Stimulated activated CD4-positive, alpha-beta T cell treated with anti-CD3 and anti-CD28 coated beads, Interleukin-4, amount 100 ng/mL, for 4 hours (primary cell): Measurements from ENCODE around the gene PDCL3.
A peak's percentile ranks its signal among the peaks of the same experiment; 100 is the strongest.

Experiments
- DNase-seq, 2 experiments: peaks; one replicate each; pipeline ENCODE4 v3.0.0-alpha.2; 2020

PDCL3 gene

GRCh38 chr2:100561191-100561590 is 1.6 kb upstream of the PDCL3 start:
- no peak for DNase-seq

GRCh38 chr2:100563407-100564247 is 834 bp downstream of the PDCL3 start:
- no peak for DNase-seq

DNA sequence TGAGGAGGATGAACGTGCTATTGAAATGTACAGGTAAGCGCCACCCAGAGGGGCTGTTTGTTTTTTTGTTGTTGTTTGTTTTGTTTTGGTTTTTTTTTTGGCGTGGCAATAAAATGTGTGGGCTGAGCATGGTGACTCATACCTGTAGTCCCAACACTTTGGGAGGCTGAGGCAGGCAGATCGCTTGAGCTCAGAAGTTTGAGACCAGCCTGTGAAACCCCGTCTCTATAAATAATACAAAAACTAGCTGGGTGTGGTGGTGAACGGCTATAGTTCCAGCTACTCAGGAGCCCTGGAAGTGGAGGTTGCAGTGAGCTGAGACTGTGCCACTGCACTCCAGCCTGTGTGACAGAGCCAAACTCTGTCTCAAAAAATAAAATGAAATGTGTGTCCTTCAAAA is 6.2 kb downstream of the PDCL3 start:
- no peak for DNase-seq

GRCh38 chr2:100571668-100572067 is 8.9 kb downstream of the PDCL3 start:
- DNase-seq, result no peak

- DNase-seq, result no peak
Observed at GRCh38 chr2:100577777-100578176, 15.0 kb downstream of the PDCL3 start.

GRCh38 chr2:100580367-100581276 is 17.8 kb downstream of the PDCL3 start:
- peak in 1 of 2 experiments; percentile 39 for DNase-seq

GRCh38 chr2:100581277-100581612 is 18.5 kb downstream of the PDCL3 start:
- no peak for DNase-seq

- no peak for DNase-seq
Observed at GRCh38 chr2:100584816-100585215, 22.0 kb downstream of the PDCL3 start.

- DNase-seq, result no peak
Observed at GRCh38 chr2:100588071-100588786, 25.4 kb downstream of the PDCL3 start.

DNA sequence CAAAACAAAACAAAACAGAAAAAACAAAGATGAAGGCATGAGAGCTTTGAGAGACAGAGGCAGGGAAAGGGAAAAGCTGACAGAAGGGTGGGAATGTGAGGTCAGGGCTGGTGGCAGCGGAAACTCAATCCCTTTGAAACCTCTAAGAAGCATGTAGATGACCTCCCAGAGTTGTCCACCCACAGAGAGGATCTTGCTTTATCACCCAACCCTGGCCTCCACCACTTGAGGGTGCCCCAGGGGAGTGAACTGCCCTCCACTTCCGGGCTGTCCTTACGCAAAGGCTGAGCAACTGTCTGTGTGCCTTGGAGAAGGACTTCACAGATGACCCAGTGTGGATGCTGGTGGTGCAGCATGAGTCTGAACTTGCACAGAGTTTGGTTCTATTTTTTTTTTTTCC is 26.7 kb downstream of the PDCL3 start:
- DNase-seq, result no peak

DNA sequence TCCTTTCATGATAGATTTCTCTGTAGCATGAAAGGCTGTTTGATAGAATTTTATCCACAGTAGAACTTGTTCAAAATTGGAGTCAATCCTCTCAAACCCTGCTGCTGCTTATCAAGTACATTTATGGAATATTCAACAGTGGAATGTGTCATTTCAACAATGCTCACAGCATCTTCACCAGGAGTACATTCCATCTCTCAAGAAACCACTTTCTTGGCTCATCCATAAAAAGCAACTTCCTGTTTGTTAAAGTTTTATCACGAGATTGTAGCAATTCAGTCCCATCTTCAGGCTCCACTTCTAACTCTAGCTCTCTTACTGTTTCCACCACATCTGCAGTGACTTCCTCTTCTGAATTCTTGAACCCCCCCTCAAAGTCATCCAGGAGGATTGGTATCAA is 29.4 kb downstream of the PDCL3 start:
- no peak for DNase-seq

- DNase-seq, result no peak
Observed at GRCh38 chr2:100596465-100596864, 33.7 kb downstream of the PDCL3 start.

- DNase-seq, result no peak
Observed at GRCh38 chr2:100599566-100599965, 36.8 kb downstream of the PDCL3 start.

- DNase-seq, result no peak
Observed at GRCh38 chr2:100601661-100602060, 38.9 kb downstream of the PDCL3 start.

DNA sequence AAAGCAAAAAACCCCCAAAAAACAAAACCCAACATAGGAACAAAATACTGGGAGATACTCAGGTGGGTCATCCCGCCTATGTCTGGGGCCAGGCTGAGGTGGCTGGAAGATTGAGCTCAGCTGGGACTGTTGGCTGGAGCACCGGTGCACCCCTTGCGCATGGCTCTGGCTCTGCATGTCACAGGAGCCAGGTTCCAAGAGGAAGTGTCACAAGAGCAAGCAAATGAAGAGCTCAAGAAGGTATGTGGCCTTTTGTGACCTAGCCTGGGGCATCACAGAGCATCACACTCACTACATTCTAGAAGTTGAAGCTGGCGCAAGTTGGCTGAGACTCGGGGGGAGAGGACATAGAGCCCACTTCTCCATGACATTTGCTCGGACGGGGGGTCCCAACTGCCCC is 40.6 kb downstream of the PDCL3 start:
- no peak for DNase-seq

DNA sequence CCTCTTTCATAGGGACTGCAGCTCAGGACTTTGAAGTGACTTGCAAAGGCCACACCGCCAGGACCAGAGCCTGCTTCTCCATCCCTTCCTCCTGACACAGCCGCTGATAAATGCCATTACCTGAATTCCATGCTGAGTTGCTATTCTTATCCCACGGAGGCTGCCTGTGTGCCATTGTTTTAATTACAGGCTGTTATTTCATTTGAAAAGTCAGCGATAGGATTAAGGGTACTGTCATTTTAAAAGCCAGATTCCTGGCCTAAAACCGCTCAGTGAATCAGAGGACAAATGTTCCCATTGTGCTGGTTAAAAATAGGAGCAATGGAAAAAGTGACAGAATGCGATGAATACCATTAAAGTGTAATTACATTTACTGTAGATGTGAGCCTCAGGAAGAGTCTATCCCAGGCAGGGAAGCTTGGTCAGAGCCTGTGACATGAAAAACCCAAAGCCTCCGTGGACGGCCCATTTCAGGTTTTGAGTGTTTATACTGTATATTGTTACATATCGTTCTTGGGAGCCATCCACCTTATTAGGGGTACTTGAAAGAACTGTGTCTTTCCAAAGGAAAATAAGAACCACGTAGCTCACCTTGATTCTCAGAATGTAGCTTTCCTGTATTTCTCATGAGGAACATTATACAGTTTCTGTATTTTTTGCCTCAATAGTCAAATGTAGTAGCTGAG is 41.3 kb downstream of the PDCL3 start:
- no peak for DNase-seq

DNA sequence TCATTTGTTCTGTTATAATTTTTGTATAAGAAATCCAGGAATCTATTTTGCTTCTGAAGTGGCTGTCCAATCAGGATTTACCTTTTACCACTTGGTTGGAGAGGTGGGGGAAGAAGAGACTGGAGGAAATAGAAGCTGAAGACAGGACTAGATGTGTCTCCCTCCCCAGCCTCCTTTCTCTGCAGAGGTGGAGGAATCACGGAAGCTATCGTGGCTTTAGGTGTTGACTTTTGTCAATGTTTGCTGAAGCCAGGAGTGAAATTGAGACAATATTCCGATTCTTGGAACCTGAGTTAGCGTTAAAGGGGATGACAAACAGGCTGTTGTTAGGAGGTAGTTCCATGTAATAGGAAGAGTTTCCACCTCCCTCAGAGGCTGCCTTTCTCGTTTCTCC is 43.5 kb downstream of the PDCL3 start:
- no peak for DNase-seq

- DNase-seq, result no peak
Observed at GRCh38 chr2:100606726-100607343, 44.0 kb downstream of the PDCL3 start.

DNA sequence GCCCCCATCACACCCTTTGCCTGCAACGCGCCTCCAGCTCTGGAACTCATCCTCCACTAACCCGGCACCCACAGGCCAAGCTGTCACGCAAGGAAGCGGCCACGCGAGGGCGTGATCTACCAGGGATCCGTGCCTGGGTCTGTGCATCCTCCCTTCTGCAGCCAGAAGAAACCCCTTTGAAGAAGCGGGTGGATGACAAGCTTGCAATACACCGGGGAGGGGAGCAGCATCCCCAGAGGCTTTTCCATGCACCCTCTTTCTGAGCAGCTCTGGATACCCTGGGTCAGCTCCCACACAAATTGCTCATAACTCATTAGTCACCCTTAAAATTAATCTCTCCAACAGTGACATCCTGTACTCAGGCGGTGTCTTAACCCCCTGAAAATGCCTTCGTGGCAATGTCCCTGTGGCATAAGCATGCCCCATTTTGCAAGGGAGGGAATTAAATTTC is 47.6 kb downstream of the PDCL3 start:
- peak; percentile 62 to 63 for DNase-seq

GRCh38 chr2:100611079-100612029 is 48.6 kb downstream of the PDCL3 start:
- no peak for DNase-seq

- no peak for DNase-seq
Observed at GRCh38 chr2:100612388-100613000, 49.7 kb downstream of the PDCL3 start.
